SK-N-SH (cell line): ENCODE results near the gene PIAS2. TPM values are rescaled to one million over a fixed set of nuclear protein-coding genes. Genes with fewer than 3 reads are reported as not detected.

Experiments used
- CTCF ChIA-PET: fragments of 300-600, 350-600 bp; formaldehyde crosslinking; extraction: SDS; loops from one replicate; lab custom pipeline; 2021; lab: Yijun Ruan, JAX
- POLR2A ChIA-PET: fragments of 350-600 bp; sonication (Branson Sonifier 250); formaldehyde crosslinking; extraction: SDS; loops from one replicate; lab custom pipeline; 2020; ENCODE audit warnings: antibody characterized with exemption, inconsistent platforms; lab: Yijun Ruan, JAX
- DNase-seq: peaks from one replicate; pipeline ENCODE4 v3.0.0; 2012
- H2AFZ ChIP-seq: fragments of 200-600 bp; sonication (generic); 2 replicates; pipeline ENCODE4 v1.8.1; 2016; ENCODE audit warnings: antibody characterized with exemption, mild to moderate bottlenecking, low read depth
- H3F3A ChIP-seq: fragments of 200-600 bp; sonication (generic); replicated peaks from 2 replicates; pipeline ENCODE3; 2016; ENCODE audit warnings: antibody characterized with exemption, mild to moderate bottlenecking; ENCODE audit not compliant: insufficient read depth
- H3K27ac ChIP-seq, 2 experiments: fragments of 200-500 bp in 1 of 2; fragments of 200-600 bp in 1 of 2; sonication (Bioruptor generic) in 1 of 2; sonication (generic), shearing (Covaris generic) in 1 of 2; 2 replicates each; pipeline versions ENCODE4 v1.5.1 to v1.6.1; 2014 to 2016; ENCODE audit warnings: low read depth in 2 of 2, inconsistent platforms in 1 of 2, low read length in 1 of 2, mild to moderate bottlenecking in 1 of 2, mixed read lengths in 1 of 2
- H3K27me3 ChIP-seq: fragments of 200-600 bp; sonication (generic), shearing (Covaris generic); 2 replicates; pipeline ENCODE4 v1.6.1; 2016; ENCODE audit warnings: mixed run types; ENCODE audit not compliant: insufficient read depth
- H3K36me3 ChIP-seq, 2 experiments: fragments of 200-500 bp in 1 of 2; fragments of 200-600 bp in 1 of 2; sonication (Bioruptor generic) in 1 of 2; sonication (generic) in 1 of 2; replicated peaks in 1 of 2; 2 replicates each; pipeline versions ENCODE3 to v1.5.1; 2014 to 2016; ENCODE audit warnings: low read length in 1 of 2, mild to moderate bottlenecking in 1 of 2; ENCODE audit not compliant: insufficient read depth in 2 of 2, control insufficient read depth in 1 of 2
- H3K4me1 ChIP-seq, 2 experiments: fragments of 200-500 bp in 1 of 2; fragments of 200-600 bp in 1 of 2; sonication (Bioruptor generic) in 1 of 2; sonication (generic), shearing (Covaris generic) in 1 of 2; 2 replicates each; pipeline versions ENCODE4 v1.5.1 to v1.6.1; 2014 to 2016; ENCODE audit warnings: low read depth in 1 of 2, low read length in 1 of 2, mixed run types in 1 of 2; ENCODE audit not compliant: insufficient read depth in 2 of 2, control insufficient read depth in 1 of 2
- H3K4me2 ChIP-seq: fragments of 200-600 bp; sonication (generic), shearing (Covaris generic); 2 replicates; pipeline ENCODE4 v1.6.1; 2017; ENCODE audit warnings: mixed run types
- H3K4me3 ChIP-seq, 2 experiments: fragments of 200-500 bp in 1 of 2; fragments of 200-600 bp in 1 of 2; sonication (Bioruptor generic) in 1 of 2; sonication (generic), shearing (Covaris generic) in 1 of 2; 2 replicates each; pipeline versions ENCODE4 v1.5.1 to v1.8.1; 2014 to 2016; ENCODE audit warnings: low read depth in 2 of 2, inconsistent platforms in 1 of 2, low read length in 1 of 2, mild to moderate bottlenecking in 1 of 2, mixed read lengths in 1 of 2, moderate library complexity in 1 of 2
- H3K79me2 ChIP-seq: fragments of 200-600 bp; sonication (generic); 2 replicates; pipeline ENCODE4 v1.8.1; 2017; ENCODE audit warnings: mild to moderate bottlenecking; ENCODE audit not compliant: insufficient read depth
- H3K9ac ChIP-seq: fragments of 200-600 bp; sonication (generic); 2 replicates; pipeline ENCODE4 v1.6.1; 2017; ENCODE audit warnings: mixed run types
- H3K9me2 ChIP-seq: fragments of 200-600 bp; sonication (generic); 2 replicates; pipeline ENCODE4 v1.6.1; 2017; ENCODE audit warnings: mixed run types
- H3K9me3 ChIP-seq: fragments of 200-600 bp; sonication (generic); 2 replicates; pipeline ENCODE4 v1.6.1; 2017; ENCODE audit warnings: mixed run types, mild to moderate bottlenecking, moderate library complexity
- H4K20me1 ChIP-seq: fragments of 200-600 bp; sonication (generic); 2 replicates; pipeline ENCODE4 v1.6.1; 2017; ENCODE audit warnings: mild to moderate bottlenecking, mixed run types; ENCODE audit not compliant: insufficient read depth
- CHD2 ChIP-seq: fragments of 150-350 bp; IDR thresholded peaks from 2 replicates; pipeline ENCODE4 v1.6.1; 2018; ENCODE audit warnings: low read length; ENCODE audit not compliant: partially characterized antibody
- ELF1 ChIP-seq: IDR thresholded peaks from 2 replicates; pipeline ENCODE4 v1.4.0; 2012
- EP300 ChIP-seq, 2 experiments: IDR thresholded peaks; 2 replicates each; pipeline versions ENCODE4 v1.4.0 to v1.6.1; 2012; ENCODE audit warnings: borderline replicate concordance in 1 of 2, low read depth in 1 of 2, low read length in 1 of 2
- EZH2phosphoT487 ChIP-seq: fragments of 200-600 bp; sonication (generic); IDR thresholded peaks from 2 replicates; pipeline ENCODE4 v1.6.1; 2017; ENCODE audit warnings: low read depth, mixed run types, mild to moderate bottlenecking, antibody characterized with exemption, moderate library complexity, borderline replicate concordance
- FOXM1 ChIP-seq: IDR thresholded peaks from 2 replicates; pipeline ENCODE4 v1.4.0; 2012; ENCODE audit warnings: low read depth, mild to moderate bottlenecking
- GABPA ChIP-seq: IDR thresholded peaks from 2 replicates; pipeline ENCODE4 v1.4.0; 2012; ENCODE audit warnings: low read depth, mild to moderate bottlenecking
- IRF3 ChIP-seq: fragments of 150-350 bp; IDR thresholded peaks from 2 replicates; pipeline ENCODE4 v1.6.1; 2016; ENCODE audit warnings: mild to moderate bottlenecking, low read depth, low read length
- MAX ChIP-seq: IDR thresholded peaks from 2 replicates; pipeline ENCODE4 v1.4.0; 2012; ENCODE audit warnings: low read depth
- MEF2A ChIP-seq: IDR thresholded peaks from 2 replicates; pipeline ENCODE4 v1.4.0; 2012; ENCODE audit warnings: low read depth, borderline replicate concordance
- MXI1 ChIP-seq: IDR thresholded peaks from 2 replicates; pipeline ENCODE4 v1.6.1; 2012; ENCODE audit warnings: mild to moderate bottlenecking, low read depth, low read length, improper control_type of control experiment
- NFIC ChIP-seq: IDR thresholded peaks from 2 replicates; pipeline ENCODE4 v1.4.0; 2012; ENCODE audit warnings: borderline replicate concordance
- NRF1 ChIP-seq: IDR thresholded peaks from 2 replicates; pipeline ENCODE4 v1.6.1; 2012; ENCODE audit warnings: low read depth, mild to moderate bottlenecking, low read length
- POLR2AphosphoS5 ChIP-seq: IDR thresholded peaks from 2 replicates; pipeline ENCODE4 v1.6.1; 2012; ENCODE audit warnings: low read depth, low read length
- REST ChIP-seq: IDR thresholded peaks from 2 replicates; pipeline ENCODE4 v1.6.1; 2012; ENCODE audit warnings: mild to moderate bottlenecking, low read depth, low read length, moderate library complexity
- RXRA ChIP-seq: IDR thresholded peaks from 2 replicates; pipeline ENCODE4 v1.4.0; 2012; ENCODE audit warnings: low read depth, mild to moderate bottlenecking, borderline replicate concordance
- SIN3A ChIP-seq: IDR thresholded peaks from 2 replicates; pipeline ENCODE4 v1.6.1; 2012; ENCODE audit warnings: low read depth, mild to moderate bottlenecking, low read length, moderate library complexity, borderline replicate concordance
- SMC3 ChIP-seq: IDR thresholded peaks from 2 replicates; pipeline ENCODE4 v1.6.1; 2012; ENCODE audit warnings: low read depth, low read length, improper control_type of control experiment
- TCF12 ChIP-seq: IDR thresholded peaks from 2 replicates; pipeline ENCODE4 v1.4.0; 2012
- ZBTB33 ChIP-seq: IDR thresholded peaks from 2 replicates; pipeline ENCODE4 v1.4.0; 2012; ENCODE audit warnings: low read depth, borderline replicate concordance
- WGBS: methylation state at CpG from one replicate; pipeline ENCODE4 v1.1.6; 2017; ENCODE audit warnings: low lambda C conversion rate; 5-methylcytosine and 5-hydroxymethylcytosine counted together
- polyA plus RNA-seq, 3 experiments: library from polyadenylated mRNA; depleted of rRNA; stranded (reverse); fragments of >200 nt; gene quantifications; 2 replicates each; pipeline ENCODE4 v1.2.3, GENCODE V29; 2012

Gene PIAS2
- polyA plus RNA-seq, 1 of the 3 experiments (the other 2 are of a cell fraction) = 9.0 TPM

- WGBS = 96% methylated on average over 3 of the region's 3 CpGs
- H3K9me3 ChIP-seq = no peaks in the 10 kb centered on the region
- CTCF ChIA-PET = interaction anchor here (0.8 to 1.0 kb wide), 2 partner anchors 23 to 50 kb away, joined by 3 read pairs; no protein-coding TSS in a partner anchor
These were observed 123.7 kb downstream of the PIAS2 start for GRCh38 chr18:46793565-46793964.

GRCh38 chr18:46789088-46789487 lies 128.2 kb downstream of the PIAS2 start:
- Histone ChIP-seq H2AFZ (no peak overlapping the region), H3K9me2 (no peaks in the 10 kb centered on the region), H3F3A (peaks cover 2% of the 10 kb centered on the region), H3K9me3 (no peaks in the 10 kb centered on the region), H4K20me1 (no peaks in the 10 kb centered on the region), H3K4me1 (no peaks in the 10 kb centered on the region; a peak in 1 of 4 replicates), H3K4me2 (no peak overlapping the region), H3K9ac (no peak overlapping the region), H3K27me3 (no peaks in the 10 kb centered on the region), H3K36me3 (no peaks in the 10 kb centered on the region), H3K27ac (no peak overlapping the region), H3K79me2 (no peaks in the 10 kb centered on the region), H3K4me3 (no peak overlapping the region)
- DNase-seq = no peak
- ChIA-PET CTCF (no interaction called here), POLR2A (no interaction called here)
- 79% methylated on average over 4 of the region's 4 CpGs for WGBS
- TF ChIP-seq TCF12 (no peak), MAX (no peak), EP300 (IDR thresholded peaks at IDR 0.05; ENCODE audit: borderline replicate concordance in 1 of 2, low read depth in 1 of 2, low read length in 1 of 2) (no peak), FOXM1 (no peak), REST (no peak), SIN3A (no peak), RXRA (no peak), MXI1 (no peak)

More at GRCh38 chr18:46793565-46793964, 123.7 kb downstream of the PIAS2 start:
- no peak overlapping the region for H2AFZ ChIP-seq
- H3K27ac ChIP-seq = no peak overlapping the region
- H3K4me1 ChIP-seq = no peaks in the 10 kb centered on the region; a peak in 1 of 4 replicates
- H3K36me3 ChIP-seq = no peaks in the 10 kb centered on the region
- TF ChIP-seq EZH2phosphoT487 (no peak), CHD2 (no peak), ZBTB33 (no peak), SMC3 (no peak), ELF1 (no peak), NRF1 (no peak), NFIC (no peak), IRF3 (no peak), POLR2AphosphoS5 (no peak), SIN3A (no peak), TCF12 (no peak), MAX (no peak), MEF2A (no peak), EP300 (IDR thresholded peaks at IDR 0.05; ENCODE audit: borderline replicate concordance in 1 of 2, low read depth in 1 of 2, low read length in 1 of 2) (no peak), GABPA (no peak)
- no peaks in the 10 kb centered on the region for H4K20me1 ChIP-seq
- no peaks in the 10 kb centered on the region for H3K79me2 ChIP-seq
- no peak overlapping the region for H3K4me2 ChIP-seq
- POLR2A ChIA-PET = no interaction called here
- no peak overlapping the region for H3K9ac ChIP-seq
- H3K4me3 ChIP-seq = no peak overlapping the region
- DNase-seq = no peak
- H3F3A ChIP-seq = peaks cover 5% of the 10 kb centered on the region
- H3K27me3 ChIP-seq = no peaks in the 10 kb centered on the region
- no peaks in the 10 kb centered on the region for H3K9me2 ChIP-seq
